HG03565 (cell line): Measurements from ENCODE around the gene DISC1.
A peak's percentile ranks its signal among the peaks of the same experiment; 100 is the strongest.
"Not testable (repeated sequence)": the region's sequence is repeated elsewhere in the genome, so short reads cannot be mapped to it uniquely, and the experiment has no call there.

Experiments
- ATAC-seq: cut with Tn5 transposase; IDR thresholded peaks from one replicate; pipeline ENCODE4 v1.9.1; 2021; ENCODE audit warnings: mild to moderate bottlenecking, moderate library complexity; ENCODE audit not compliant: unreplicated experiment

Gene DISC1

DNA sequence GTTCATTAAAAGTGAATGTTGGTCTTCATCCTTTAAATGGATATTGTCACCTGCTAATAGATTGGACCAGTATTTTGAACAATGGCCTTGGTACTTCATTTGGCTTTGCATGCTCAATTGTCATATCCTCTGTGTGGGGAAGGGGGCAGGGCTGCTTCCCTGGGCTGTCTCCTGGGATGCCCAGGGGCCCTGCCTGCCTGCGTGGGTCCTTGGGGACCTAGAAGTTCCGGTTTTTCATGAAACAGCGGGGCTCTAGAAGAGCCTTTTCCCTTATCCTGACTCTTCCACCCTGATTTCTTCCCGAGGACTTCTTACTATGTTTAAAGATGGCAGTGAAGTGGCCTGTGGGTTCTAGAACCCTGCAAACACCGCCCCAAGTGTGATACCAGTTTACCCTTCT is 97.5 kb downstream of the DISC1 start:
- ATAC-seq, result no peak

DNA sequence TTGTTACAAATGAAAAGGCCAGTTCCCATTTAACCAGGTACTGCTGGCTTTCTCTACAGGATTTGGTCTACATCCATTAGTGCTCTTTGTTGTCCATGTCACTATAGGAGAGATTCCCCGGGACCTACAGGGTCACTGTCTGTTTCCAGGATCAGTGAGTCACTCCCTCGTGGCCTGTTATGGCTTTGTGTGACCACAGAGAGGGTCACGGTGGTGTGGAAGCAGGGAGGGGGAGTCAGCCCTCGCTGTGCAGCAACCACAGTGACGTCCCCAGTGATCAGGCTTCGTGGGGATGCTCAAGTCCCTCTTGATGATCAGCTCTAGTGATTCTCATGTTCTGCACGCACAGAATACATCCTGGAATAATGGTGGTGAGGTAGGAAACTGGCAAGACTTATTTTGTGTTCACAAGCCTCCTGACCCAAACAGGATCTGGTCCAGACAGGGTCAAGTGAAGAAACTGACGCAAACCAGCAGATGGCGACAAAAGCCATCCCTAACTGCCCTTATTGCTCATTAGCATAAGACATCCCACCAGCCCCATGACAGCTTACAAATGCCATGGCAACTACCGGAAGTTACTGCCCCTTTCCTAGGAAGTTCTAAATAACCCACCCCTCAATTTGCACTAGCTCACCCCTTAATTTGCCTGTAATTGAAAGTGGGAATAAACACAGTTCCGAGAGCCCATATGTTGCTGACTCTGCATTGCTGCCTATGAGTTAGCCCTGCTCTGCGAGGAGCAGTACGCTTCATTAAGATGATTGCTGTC is 98.5 kb downstream of the DISC1 start:
- ATAC-seq, result no peak

DNA sequence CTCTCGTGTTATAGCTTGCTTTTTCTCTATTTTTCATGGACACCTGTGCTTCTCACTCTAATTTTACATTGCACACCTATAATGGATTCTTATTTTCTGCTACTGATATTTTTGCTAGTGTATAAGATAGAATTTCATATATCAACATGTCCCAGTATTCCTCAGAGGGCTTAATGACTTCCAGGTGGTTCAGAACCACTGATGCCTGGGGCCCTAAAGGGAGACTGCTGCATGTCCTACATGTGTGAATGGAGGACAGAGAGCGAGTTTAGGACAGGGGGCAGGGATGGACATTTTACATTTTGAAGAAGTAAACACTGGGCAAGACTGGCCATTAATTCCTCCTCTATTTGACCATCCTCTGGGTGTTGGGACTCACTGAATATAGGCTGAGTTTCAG is 100.6 kb downstream of the DISC1 start:
- no peak for ATAC-seq

DNA sequence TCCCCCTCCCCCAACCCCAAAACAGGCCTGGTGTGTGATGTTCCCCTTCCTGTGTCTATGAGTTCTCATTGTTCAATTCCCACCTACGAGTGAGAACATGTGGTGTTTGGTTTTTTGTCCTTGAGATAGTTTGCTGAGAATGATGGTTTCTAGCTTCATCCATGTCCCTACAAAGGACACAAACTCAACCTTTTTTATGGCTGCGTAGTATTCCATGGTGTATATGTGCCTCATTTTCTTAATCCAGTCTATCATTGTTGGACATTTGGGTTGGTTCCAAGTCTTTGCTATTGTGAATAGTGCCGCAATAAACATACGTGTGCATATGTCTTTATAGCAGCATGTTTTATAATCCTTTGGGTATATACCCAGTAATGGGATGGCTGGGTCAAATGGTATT is 102.4 kb downstream of the DISC1 start:
- ATAC-seq, result not testable (repeated sequence)

- ATAC-seq, result no peak
These were observed 103.0 kb downstream of the DISC1 start for GRCh38 chr1:231729544-231729943.

DNA sequence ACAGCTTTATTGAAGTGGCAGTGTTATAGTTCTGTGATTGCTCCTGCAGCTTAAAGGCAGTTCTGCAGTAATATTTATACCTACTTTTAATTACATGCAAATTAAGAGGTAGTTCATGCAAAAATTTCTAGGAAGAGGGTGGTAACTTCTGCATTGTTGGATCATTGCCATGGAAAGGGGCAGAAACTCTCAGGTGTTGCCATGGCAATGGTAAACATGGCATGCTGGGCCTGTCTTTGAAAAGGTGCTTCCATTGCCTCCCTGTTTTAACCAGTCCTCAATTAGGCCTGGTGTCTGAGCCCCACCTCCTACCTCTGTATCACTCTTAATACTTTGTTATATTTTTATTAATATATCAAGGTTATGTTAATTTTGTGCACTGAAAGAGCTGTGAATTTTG is 104.7 kb downstream of the DISC1 start:
- no peak for ATAC-seq

- no peak for ATAC-seq
These were observed 106.5 kb downstream of the DISC1 start for GRCh38 chr1:231733063-231733462.

DNA sequence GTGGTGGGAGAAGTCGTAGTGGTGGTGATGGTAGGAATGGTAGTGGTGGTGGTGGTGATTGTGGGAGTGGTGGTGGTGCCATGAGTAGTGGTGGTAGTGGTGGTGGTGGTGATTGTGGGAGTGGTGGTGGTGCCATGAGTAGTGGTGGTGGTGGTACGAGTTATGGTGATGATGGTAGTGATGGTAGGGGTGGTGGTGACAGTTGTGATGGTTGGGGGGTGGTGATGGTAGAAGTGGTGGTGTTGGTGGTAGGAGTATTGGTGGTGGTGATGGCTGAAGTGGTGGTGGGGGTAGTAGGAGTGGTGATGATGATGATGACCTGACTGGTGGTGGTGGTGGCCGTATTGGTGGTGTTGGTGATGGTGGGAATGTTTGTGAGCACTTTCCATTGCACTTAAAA is 107.1 kb downstream of the DISC1 start:
- ATAC-seq, result no peak

DNA sequence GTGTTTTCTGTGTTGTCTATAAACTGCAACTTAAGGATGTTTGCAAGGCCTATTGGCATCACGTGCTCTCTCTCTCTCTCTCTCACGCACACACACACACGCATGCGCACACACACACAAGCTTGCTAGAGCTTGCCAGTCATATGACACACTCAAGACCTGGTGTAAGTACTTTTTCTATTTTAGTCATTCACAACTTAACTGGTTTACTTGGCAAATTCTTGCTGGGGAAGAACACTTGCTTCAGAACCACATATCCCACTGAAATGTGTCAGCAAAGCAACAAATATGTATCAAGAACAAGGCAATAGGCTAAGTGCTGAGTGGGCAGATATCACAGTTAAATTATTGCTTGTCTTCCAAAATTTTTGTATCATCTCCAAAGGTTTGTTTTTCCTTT is 107.8 kb downstream of the DISC1 start:
- no peak for ATAC-seq

GRCh38 chr1:231735411-231735810 is 108.8 kb downstream of the DISC1 start:
- ATAC-seq, result no peak

DNA sequence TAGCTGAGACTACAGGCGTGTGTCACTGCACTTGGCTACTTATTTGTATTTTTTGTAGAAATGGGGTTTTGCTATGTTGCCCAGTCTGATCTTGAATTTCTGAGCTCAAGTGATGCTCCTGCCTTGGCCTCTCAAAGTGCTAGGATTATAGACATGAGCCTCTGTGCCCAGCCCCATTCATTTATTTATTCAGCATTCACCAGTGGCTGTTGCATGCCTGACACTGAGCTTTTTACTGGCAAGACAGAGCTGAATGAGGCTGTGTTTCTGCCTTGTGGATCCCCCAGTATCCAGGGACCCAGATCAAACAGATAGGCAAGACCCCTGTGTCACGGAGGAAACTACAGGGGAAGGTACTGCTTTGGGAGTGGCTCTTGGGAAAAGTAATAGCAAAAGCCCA is 109.4 kb downstream of the DISC1 start:
- ATAC-seq, result no peak

- ATAC-seq, result no peak
These were observed 109.9 kb downstream of the DISC1 start for GRCh38 chr1:231736464-231736863.

- no peak for ATAC-seq
These were observed 112.0 kb downstream of the DISC1 start for GRCh38 chr1:231738554-231738953.

DNA sequence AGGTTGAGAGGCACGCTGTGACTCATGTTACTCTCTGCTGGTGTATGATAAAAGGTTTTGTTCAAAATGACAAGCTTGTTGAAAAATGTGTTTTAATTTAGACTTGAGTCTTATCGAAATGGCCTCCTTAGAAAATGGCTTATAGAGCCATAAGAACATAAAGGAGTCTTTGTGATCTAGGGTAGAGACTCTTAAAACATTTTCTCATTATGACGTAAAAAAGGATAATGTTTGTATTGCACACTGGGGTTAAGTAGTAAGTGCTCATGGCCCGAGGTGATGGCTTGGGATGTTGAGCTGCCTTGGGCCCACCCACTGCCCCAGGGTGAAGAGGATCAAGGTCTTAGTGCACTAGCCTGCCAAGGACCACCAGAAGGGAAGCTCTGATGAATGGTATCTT is 117.4 kb downstream of the DISC1 start:
- no peak for ATAC-seq

DNA sequence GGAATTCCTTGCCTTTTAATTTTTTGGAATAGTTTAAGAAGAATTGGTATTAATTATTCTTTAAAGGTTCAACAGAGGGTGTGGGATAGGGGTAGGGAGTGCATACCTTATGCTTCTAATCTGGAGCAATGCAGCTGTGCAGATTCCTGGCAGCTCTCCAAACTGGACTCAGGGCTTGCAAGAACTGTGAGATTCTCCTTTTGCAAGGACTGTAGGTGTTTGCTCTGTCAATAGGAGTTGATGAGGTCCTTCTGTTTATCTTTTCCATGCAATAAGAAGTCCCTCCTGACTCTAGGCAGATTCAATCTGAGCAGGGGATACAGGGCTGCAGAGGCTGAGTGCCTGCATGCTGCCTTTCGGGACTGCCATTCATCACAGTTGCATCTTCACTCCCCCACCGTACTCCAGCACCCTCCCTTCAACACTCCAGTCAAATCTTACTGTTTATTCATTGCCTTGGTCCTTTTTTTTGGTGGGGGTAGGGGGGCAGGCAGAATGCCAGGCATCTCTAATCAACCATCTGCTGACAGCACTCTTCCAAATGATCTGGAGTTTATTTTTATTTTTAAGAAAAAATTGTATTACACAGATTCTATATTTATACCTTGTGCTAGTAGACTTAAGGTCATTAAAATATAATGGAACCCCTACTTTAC is 122.3 kb downstream of the DISC1 start:
- no peak for ATAC-seq

GRCh38 chr1:231750296-231750695 is 123.7 kb downstream of the DISC1 start:
- no peak for ATAC-seq

DNA sequence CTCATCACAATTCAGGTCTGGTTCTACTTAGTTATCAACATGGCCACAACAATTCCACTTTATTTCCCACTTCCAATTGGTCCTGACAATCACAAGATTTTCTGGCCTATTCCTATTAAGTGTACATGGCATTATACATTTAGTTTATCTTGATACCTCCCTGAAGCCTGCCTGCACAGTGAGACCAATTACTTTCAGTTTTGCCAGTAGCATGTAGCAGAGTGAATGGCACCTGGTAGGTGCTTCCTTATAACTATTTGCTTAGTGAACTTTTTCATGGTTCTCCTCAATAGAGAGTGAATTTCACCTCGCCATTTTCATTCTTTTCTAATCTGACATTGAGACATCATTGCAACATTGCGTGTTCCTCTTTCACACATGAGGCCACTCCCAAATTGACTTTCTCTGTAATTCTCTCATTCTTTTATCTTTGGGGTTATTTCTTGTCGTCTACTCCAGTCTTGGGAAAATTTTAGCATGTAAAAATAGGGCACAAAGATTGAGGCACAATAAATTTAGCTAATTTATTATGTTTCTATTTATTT is 124.3 kb downstream of the DISC1 start:
- no peak for ATAC-seq

GRCh38 chr1:231751415-231751814 is 124.8 kb downstream of the DISC1 start:
- ATAC-seq, result no peak

DNA sequence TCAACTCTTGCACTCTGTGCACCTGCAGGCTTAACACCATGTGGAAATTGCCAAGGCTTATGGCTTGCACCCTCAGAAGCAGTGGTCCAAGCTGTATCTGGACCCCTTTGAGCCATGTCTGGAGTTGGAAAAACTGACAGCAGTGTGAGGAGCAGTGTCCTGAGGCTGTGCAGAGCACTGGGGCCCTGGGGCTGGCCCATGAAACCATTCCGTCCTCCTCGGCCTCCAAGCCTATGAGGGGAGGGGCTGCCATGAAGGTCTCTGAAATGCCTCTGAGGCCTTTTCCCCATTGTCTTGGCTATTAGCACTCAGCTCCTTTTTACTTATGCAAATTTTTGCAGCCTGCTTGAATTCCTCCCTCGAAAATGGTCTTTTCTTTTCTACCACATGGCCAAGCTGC is 126.7 kb downstream of the DISC1 start:
- ATAC-seq, result no peak

DNA sequence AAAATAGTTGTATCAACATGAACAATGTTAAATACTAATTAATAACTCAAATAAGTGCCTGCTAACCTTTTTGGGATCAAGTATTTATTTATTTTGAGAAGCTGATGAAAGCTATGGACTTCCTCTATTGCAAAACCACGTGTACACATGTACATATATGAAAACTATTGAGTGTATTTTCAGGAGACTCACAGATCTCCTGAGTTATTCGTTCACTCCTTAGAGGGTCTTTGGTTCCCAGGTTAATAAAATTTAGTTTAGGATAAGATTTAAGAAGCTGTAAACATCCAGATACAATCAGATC is 130.5 kb downstream of the DISC1 start:
- peak; percentile 48 for ATAC-seq

- no peak for ATAC-seq
These were observed 131.2 kb downstream of the DISC1 start for GRCh38 chr1:231757759-231758158.

DNA sequence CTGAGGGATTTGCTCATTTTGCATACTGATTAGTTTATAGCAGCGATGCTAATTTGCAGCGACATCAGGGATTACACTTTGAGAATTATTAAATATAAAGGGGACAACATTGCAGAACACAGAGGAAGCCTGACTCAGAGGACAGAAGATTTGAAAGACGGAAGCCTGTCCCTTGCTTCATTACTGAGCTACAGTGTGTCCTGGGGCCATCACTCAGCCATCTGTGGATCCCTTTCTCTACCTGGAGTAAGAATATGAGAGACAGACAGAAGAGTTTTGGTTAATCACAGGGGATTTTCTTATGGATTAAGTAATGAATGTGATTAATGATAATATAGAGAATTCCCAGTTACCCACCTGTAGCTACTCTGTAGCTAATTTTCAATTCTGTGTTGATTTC is 134.7 kb downstream of the DISC1 start:
- no peak for ATAC-seq
